HPDE6-E6E7 (cell line): Measurements from ENCODE around the gene TMEM145.
A peak's percentile ranks its signal among the peaks of the same experiment; 100 is the strongest.
"Not testable (repeated sequence)": the region's sequence is repeated elsewhere in the genome, so short reads cannot be mapped to it uniquely, and the experiment has no call there.

Experiments used
- DNase-seq: peaks from one replicate; pipeline ENCODE4 v3.0.0; 2011; ENCODE audit warnings: missing footprints; ENCODE audit errors: extremely low spot score

TMEM145 gene

GRCh38 chr19:42313096-42313839 lies at the start of gene TMEM145:
TMEM145 (plus strand) TSS chr19:42313309; CDS start chr19:42313377, 68 bp downstream.
- DNase-seq, result peak; percentile 56

- DNase-seq, result not testable (repeated sequence)
Observed at GRCh38 chr19:42266105-42266504, 47.0 kb upstream of the TMEM145 start.

- not testable (repeated sequence) for DNase-seq
Observed at GRCh38 chr19:42266928-42267603, 46.0 kb upstream of the TMEM145 start.

GRCh38 chr19:42267644-42268141 lies 45.4 kb upstream of the TMEM145 start:
- no peak for DNase-seq

- DNase-seq, result peak; percentile 93
Observed at GRCh38 chr19:42268142-42268703, 44.9 kb upstream of the TMEM145 start.

- peak; percentile 98 for DNase-seq
Observed at GRCh38 chr19:42268704-42269477, 44.2 kb upstream of the TMEM145 start, which contains the start of gene CIC. CIC (plus strand) TSS chr19:42269252; CDS start chr19:42271784, 2,532 bp downstream.

GRCh38 chr19:42269478-42270345 lies 43.4 kb upstream of the TMEM145 start:
- DNase-seq, result no peak

- DNase-seq, result peak; percentile 69
Observed at GRCh38 chr19:42270346-42271044, 42.6 kb upstream of the TMEM145 start.

GRCh38 chr19:42271045-42271419 lies 42.1 kb upstream of the TMEM145 start:
- DNase-seq, result no peak

- DNase-seq, result no peak
Observed at GRCh38 chr19:42271861-42272534, 41.1 kb upstream of the TMEM145 start.

- no peak for DNase-seq
Observed at GRCh38 chr19:42272535-42272897, 40.6 kb upstream of the TMEM145 start.

- no peak for DNase-seq
Observed at GRCh38 chr19:42272989-42273406, 40.1 kb upstream of the TMEM145 start.

- DNase-seq, result no peak
Observed at GRCh38 chr19:42273407-42274064, 39.6 kb upstream of the TMEM145 start.

GRCh38 chr19:42274065-42274682 lies 38.9 kb upstream of the TMEM145 start:
- no peak for DNase-seq

- DNase-seq, result no peak
Observed at GRCh38 chr19:42275103-42275502, 38.0 kb upstream of the TMEM145 start.

GRCh38 chr19:42275517-42275916 lies 37.6 kb upstream of the TMEM145 start:
- DNase-seq, result no peak

GRCh38 chr19:42276284-42276683 lies 36.8 kb upstream of the TMEM145 start:
- no peak for DNase-seq

- DNase-seq, result no peak
Observed at GRCh38 chr19:42276821-42277220, 36.3 kb upstream of the TMEM145 start.
